HCT116 (cell line): Measurements from ENCODE around the gene OR6C6. TPM values are rescaled to one million over a fixed set of nuclear protein-coding genes. Genes with fewer than 3 reads are reported as not detected.

Source experiments
- ATAC-seq: fragments of 200-7000 bp; cut with Tn5 transposase; 2 replicates; pipeline ENCODE4 v1.9.1; 2020; ENCODE audit warnings: mild to moderate bottlenecking, moderate library complexity
- BruUV-seq: library from RNA; stranded (reverse); fragments of 400-500 nt; replicated peaks from 2 replicates; lab custom pipeline; 2021; lab: Mats Ljungman, UMichigan
- CTCF ChIA-PET: fragments of 300-600 bp; sonication (Branson Sonifier 250); formaldehyde crosslinking; loops from one replicate; lab custom pipeline; 2021; ENCODE audit warnings: antibody characterized with exemption; lab: Charles Lee
- POLR2A ChIA-PET: fragments of 300-600, 350-600 bp; sonication (Branson Sonifier 250); formaldehyde crosslinking; loops from one replicate; lab custom pipeline; 2021; ENCODE audit warnings: antibody characterized with exemption; lab: Charles Lee
- RAD21 ChIA-PET, 2 experiments: fragments of 300-600 bp; sonication (Branson Sonifier 250); formaldehyde crosslinking; loops; one replicate each; lab custom pipeline; 2023; ENCODE audit warnings: low total read pairs in 2 of 2; ENCODE audit not compliant: uncharacterized antibody in 2 of 2, unreplicated experiment in 2 of 2, low non-redundant PET in 1 of 2; lab: Charles Lee
- DNase-seq: peaks from one replicate; pipeline ENCODE4 v3.0.0-alpha.2; 2010; ENCODE audit warnings: low read depth, low spot score
- H2AFZ ChIP-seq: fragments of 200-600 bp; shearing (Covaris generic), sonication (generic); 2 replicates; pipeline ENCODE4 v1.6.1; 2017; ENCODE audit warnings: low read depth, mixed run types, mixed read lengths, antibody characterized with exemption, low read length; ENCODE audit not compliant: poor library complexity, severe bottlenecking
- H3K27ac ChIP-seq: 2 replicates; pipeline ENCODE4 v1.5.1; 2012; ENCODE audit warnings: low read depth, low read length
- H3K27me3 ChIP-seq: fragments of 200-600 bp; sonication (generic); 2 replicates; pipeline ENCODE4 v1.6.1; 2016; ENCODE audit warnings: mixed run types, low read length, mixed read lengths; ENCODE audit not compliant: insufficient read depth
- H3K36me3 ChIP-seq, 2 experiments: fragments of 200-500 bp in 1 of 2; fragments of 200-600 bp in 1 of 2; sonication (Bioruptor generic) in 1 of 2; sonication (generic) in 1 of 2; 2 replicates each; pipeline versions ENCODE4 v1.5.1 to v1.6.1; 2014 to 2016; ENCODE audit warnings: low read length in 2 of 2, inconsistent platforms in 1 of 2, mixed read lengths in 1 of 2, mixed run types in 1 of 2; ENCODE audit not compliant: insufficient read depth in 2 of 2, control insufficient read depth in 1 of 2
- H3K4me1 ChIP-seq, 2 experiments: fragments of 200-600 bp in 1 of 2; sonication (generic) in 1 of 2; 2 replicates each; pipeline versions ENCODE4 v1.5.1 to v1.6.1; 2012 to 2017; ENCODE audit warnings: low read length in 2 of 2, inconsistent platforms in 1 of 2, mild to moderate bottlenecking in 1 of 2, mixed read lengths in 1 of 2, mixed run types in 1 of 2, moderate library complexity in 1 of 2; ENCODE audit not compliant: insufficient read depth in 2 of 2, control insufficient read depth in 1 of 2
- H3K4me2 ChIP-seq: fragments of 200-600 bp; sonication (generic); 2 replicates; pipeline ENCODE4 v1.6.1; 2017; ENCODE audit warnings: mixed run types, low read length, mixed read lengths
- H3K4me3 ChIP-seq, 2 experiments: fragments of 200-600 bp in 1 of 2; sonication (generic) in 1 of 2; replicated peaks in 1 of 2; 2 replicates each; pipeline ENCODE4 v1.5.1; 2011 to 2016; ENCODE audit warnings: low read length in 2 of 2, control low read depth in 1 of 2, low read depth in 1 of 2, mild to moderate bottlenecking in 1 of 2, mixed read lengths in 1 of 2, mixed run types in 1 of 2
- H3K79me2 ChIP-seq: fragments of 200-600 bp; sonication (generic); 2 replicates; pipeline ENCODE4 v1.6.1; 2017; ENCODE audit warnings: mild to moderate bottlenecking, mixed run types, low read length, moderate library complexity, mixed read lengths; ENCODE audit not compliant: insufficient read depth
- H3K9ac ChIP-seq: fragments of 200-600 bp; sonication (generic); 2 replicates; pipeline ENCODE4 v1.6.1; 2016; ENCODE audit warnings: low read length, mixed read lengths
- H3K9me2 ChIP-seq: fragments of 200-600 bp; sonication (generic), shearing (Covaris generic); 2 replicates; pipeline ENCODE4 v1.6.1; 2017; ENCODE audit warnings: mixed run types, mild to moderate bottlenecking, moderate library complexity; ENCODE audit not compliant: insufficient read depth
- H3K9me3 ChIP-seq, 2 experiments: fragments of 200-500 bp in 1 of 2; fragments of 200-600 bp in 1 of 2; sonication (Bioruptor generic) in 1 of 2; sonication (generic) in 1 of 2; 2 replicates each; pipeline ENCODE4 v1.6.1; 2014 to 2017; ENCODE audit warnings: low read length in 2 of 2, mixed read lengths in 2 of 2, inconsistent platforms in 1 of 2, low read depth in 1 of 2, mild to moderate bottlenecking in 1 of 2, mixed run types in 1 of 2, moderate library complexity in 1 of 2; ENCODE audit not compliant: control insufficient read depth in 1 of 2, insufficient read depth in 1 of 2
- H4K20me1 ChIP-seq: fragments of 200-600 bp; sonication (generic), shearing (Covaris generic); 2 replicates; pipeline ENCODE4 v1.6.1; 2017; ENCODE audit warnings: mixed run types, mild to moderate bottlenecking, moderate library complexity; ENCODE audit not compliant: insufficient read depth
- CBX3 ChIP-seq: IDR thresholded peaks from 2 replicates; pipeline ENCODE4 v1.6.1; 2012; ENCODE audit warnings: low read depth
- CTCF ChIP-seq, 3 experiments: fragments of 200-600 bp in 1 of 3; sonication (generic) in 1 of 3; IDR thresholded peaks in 2 of 3; conservative IDR thresholded peaks in 1 of 3; 2 replicates each; pipeline ENCODE4 v1.5.1; 2012 to 2017; ENCODE audit warnings: low read depth in 2 of 3, low read length in 2 of 3, antibody characterized with exemption in 1 of 3, borderline replicate concordance in 1 of 3, control low read depth in 1 of 3, mild to moderate bottlenecking in 1 of 3, mixed read lengths in 1 of 3, mixed run types in 1 of 3, moderate library complexity in 1 of 3; ENCODE audit not compliant: insufficient read depth in 1 of 3
- EGR1 ChIP-seq: IDR thresholded peaks from 2 replicates; pipeline ENCODE4 v1.6.1; 2012; ENCODE audit warnings: low read depth
- ELF1 ChIP-seq: IDR thresholded peaks from 2 replicates; pipeline ENCODE4 v1.6.1; 2012; ENCODE audit warnings: low read depth, borderline replicate concordance
- EZH2 ChIP-seq: fragments of 200-600 bp; sonication (generic); IDR thresholded peaks from 2 replicates; pipeline ENCODE4 v1.6.1; 2017; ENCODE audit warnings: antibody characterized with exemption, mixed run types
- EZH2phosphoT487 ChIP-seq: fragments of 200-600 bp; IDR thresholded peaks from 2 replicates; pipeline ENCODE4 v1.6.1; 2018; ENCODE audit warnings: antibody characterized with exemption, borderline replicate concordance
- FOSL1 ChIP-seq: IDR thresholded peaks from 2 replicates; pipeline ENCODE4 v1.6.1; 2012; ENCODE audit warnings: low read depth
- JUND ChIP-seq: IDR thresholded peaks from 2 replicates; pipeline ENCODE4 v1.6.1; 2012
- MAX ChIP-seq: IDR thresholded peaks from 2 replicates; pipeline ENCODE4 v1.6.1; 2012
- POLR2A ChIP-seq: IDR thresholded peaks from 2 replicates; pipeline ENCODE4 v1.7.0; 2011; ENCODE audit warnings: borderline replicate concordance; ENCODE audit not compliant: insufficient read depth, insufficient read length; ENCODE audit errors: extremely low read depth
- POLR2AphosphoS5 ChIP-seq: IDR thresholded peaks from 2 replicates; pipeline ENCODE4 v1.6.1; 2011; ENCODE audit warnings: mild to moderate bottlenecking, low read depth, low read length, moderate library complexity
- SP1 ChIP-seq: IDR thresholded peaks from 2 replicates; pipeline ENCODE4 v1.6.1; 2012; ENCODE audit warnings: low read depth
- YY1 ChIP-seq: IDR thresholded peaks from 2 replicates; pipeline ENCODE4 v1.6.1; 2011; ENCODE audit warnings: low read length, low read depth, moderate library complexity, mild to moderate bottlenecking; ENCODE audit not compliant: insufficient replicate concordance; ENCODE audit errors: extremely low read depth
- ZFX ChIP-seq: fragments of 450-650 bp; IDR thresholded peaks from 2 replicates; pipeline ENCODE4 v1.6.1; 2017
- ZNF274 ChIP-seq: fragments of 200-500 bp; sonication (Bioruptor generic); IDR thresholded peaks from 2 replicates; pipeline ENCODE4 v1.6.1; 2014; ENCODE audit warnings: mild to moderate bottlenecking, low read depth, low read length, inconsistent platforms
- intact Hi-C: fragments of 100-400 bp; cut with micrococcal nuclease; formaldehyde crosslinking; loops from 2 replicates; pipeline ENCODE4 v1.10.0; 2022
- total RNA-seq: library from RNA; stranded (reverse); gene quantifications from one replicate; pipeline ENCODE4 v1.2.1, GENCODE V29; 2021; ENCODE audit not compliant: unreplicated experiment
- TF ChIP-seq, protein P1 (sequence below): IDR thresholded peaks from 2 replicates; pipeline ENCODE4 v1.6.1; 2012; ENCODE audit warnings: low read depth
- TF ChIP-seq, protein P2 (sequence below): IDR thresholded peaks from 2 replicates; pipeline ENCODE4 v1.6.1; 2012

The OR6C6 gene
- total RNA-seq, 1 experiment from 2014 or later = not detected

DNA sequence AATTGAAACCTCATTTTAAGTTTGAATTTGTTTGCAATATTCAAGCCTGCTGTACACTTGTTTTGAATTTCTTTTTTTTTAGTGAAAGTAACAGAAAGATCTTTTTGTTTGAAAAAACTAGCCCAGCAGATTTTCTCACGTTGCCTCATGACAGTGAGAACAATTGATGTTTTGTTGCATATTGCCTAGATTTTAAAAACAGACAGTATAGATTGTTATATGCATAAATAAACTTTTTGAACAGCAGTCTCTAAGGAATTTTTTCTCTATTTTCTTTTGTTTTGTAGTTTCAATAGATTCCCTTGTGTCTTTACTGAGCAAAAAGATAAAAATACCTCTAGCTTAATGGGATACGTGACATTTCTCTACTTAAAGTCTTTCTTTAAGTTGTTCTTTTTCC lies 15.4 kb downstream of the OR6C6 start:
- no peaks in the 10 kb centered on the region for H3K79me2 ChIP-seq
- H3K36me3 ChIP-seq = no peaks in the 10 kb centered on the region
- no peak overlapping the region for H3K4me3 ChIP-seq
- no peaks in the 10 kb centered on the region for H4K20me1 ChIP-seq
- H3K9me3 ChIP-seq = no peaks in the 10 kb centered on the region
- ATAC-seq (no peak), DNase-seq (no peak)
- no peak overlapping the region for H3K9ac ChIP-seq
- BruUV-seq = no TSS peak
- intact Hi-C loops = no loop called here
- H2AFZ ChIP-seq = no peak overlapping the region
- no peaks in the 10 kb centered on the region for H3K4me1 ChIP-seq
- POLR2A ChIA-PET = no interaction called here
- H3K27ac ChIP-seq = no peak overlapping the region
- TF ChIP-seq FOSL1 (no peak), EZH2phosphoT487 (no peak), CTCF (IDR thresholded peaks at IDR 0.05 in 2 of 3, conservative IDR thresholded peaks at IDR 0.05 in 1 of 3; ENCODE audit: borderline replicate concordance in 1 of 3, insufficient read depth in 1 of 3, low read depth in 2 of 3, low read length in 2 of 3) (no peak), EZH2 (no peak), ELF1 (no peak), JUND (no peak), SP1 (no peak), YY1 (no peak), ZFX (no peak), MAX (no peak), ZNF274 (no peak), EGR1 (no peak), POLR2AphosphoS5 (no peak), POLR2A (no peak), CBX3 (no peak)
- TF ChIP-seq, protein P1, sequence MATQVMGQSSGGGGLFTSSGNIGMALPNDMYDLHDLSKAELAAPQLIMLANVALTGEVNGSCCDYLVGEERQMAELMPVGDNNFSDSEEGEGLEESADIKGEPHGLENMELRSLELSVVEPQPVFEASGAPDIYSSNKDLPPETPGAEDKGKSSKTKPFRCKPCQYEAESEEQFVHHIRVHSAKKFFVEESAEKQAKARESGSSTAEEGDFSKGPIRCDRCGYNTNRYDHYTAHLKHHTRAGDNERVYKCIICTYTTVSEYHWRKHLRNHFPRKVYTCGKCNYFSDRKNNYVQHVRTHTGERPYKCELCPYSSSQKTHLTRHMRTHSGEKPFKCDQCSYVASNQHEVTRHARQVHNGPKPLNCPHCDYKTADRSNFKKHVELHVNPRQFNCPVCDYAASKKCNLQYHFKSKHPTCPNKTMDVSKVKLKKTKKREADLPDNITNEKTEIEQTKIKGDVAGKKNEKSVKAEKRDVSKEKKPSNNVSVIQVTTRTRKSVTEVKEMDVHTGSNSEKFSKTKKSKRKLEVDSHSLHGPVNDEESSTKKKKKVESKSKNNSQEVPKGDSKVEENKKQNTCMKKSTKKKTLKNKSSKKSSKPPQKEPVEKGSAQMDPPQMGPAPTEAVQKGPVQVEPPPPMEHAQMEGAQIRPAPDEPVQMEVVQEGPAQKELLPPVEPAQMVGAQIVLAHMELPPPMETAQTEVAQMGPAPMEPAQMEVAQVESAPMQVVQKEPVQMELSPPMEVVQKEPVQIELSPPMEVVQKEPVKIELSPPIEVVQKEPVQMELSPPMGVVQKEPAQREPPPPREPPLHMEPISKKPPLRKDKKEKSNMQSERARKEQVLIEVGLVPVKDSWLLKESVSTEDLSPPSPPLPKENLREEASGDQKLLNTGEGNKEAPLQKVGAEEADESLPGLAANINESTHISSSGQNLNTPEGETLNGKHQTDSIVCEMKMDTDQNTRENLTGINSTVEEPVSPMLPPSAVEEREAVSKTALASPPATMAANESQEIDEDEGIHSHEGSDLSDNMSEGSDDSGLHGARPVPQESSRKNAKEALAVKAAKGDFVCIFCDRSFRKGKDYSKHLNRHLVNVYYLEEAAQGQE = no peak
- TF ChIP-seq, protein P2, sequence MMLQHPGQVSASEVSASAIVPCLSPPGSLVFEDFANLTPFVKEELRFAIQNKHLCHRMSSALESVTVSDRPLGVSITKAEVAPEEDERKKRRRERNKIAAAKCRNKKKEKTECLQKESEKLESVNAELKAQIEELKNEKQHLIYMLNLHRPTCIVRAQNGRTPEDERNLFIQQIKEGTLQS = no peak
- no peaks in the 10 kb centered on the region for H3K9me2 ChIP-seq
- CTCF ChIA-PET = no interaction called here
- RAD21 ChIA-PET = no interaction called here
- H3K4me2 ChIP-seq = no peak overlapping the region
- H3K27me3 ChIP-seq = peaks cover 12% of the 10 kb centered on the region; the same call in 1 of the 2 replicates
